GM12872 (cell line): ENCODE results near the gene GLIS2.
A peak's percentile ranks its signal among the peaks of the same experiment; 100 is the strongest.

Source experiments
- CTCF ChIP-seq: IDR thresholded peaks from 3 replicates; pipeline ENCODE4 v1.5.1; 2011; ENCODE audit warnings: low read depth, mild to moderate bottlenecking, low read length, moderate library complexity; ENCODE audit not compliant: insufficient read depth

GLIS2 gene

GRCh38 chr16:4309102-4309832 lies 6.6 kb upstream of the GLIS2 start:
- TF ChIP-seq CTCF, result no peak

GRCh38 chr16:4309833-4310266 lies 6.0 kb upstream of the GLIS2 start:
- peak; percentile 93 for TF ChIP-seq CTCF

GRCh38 chr16:4313563-4314531 lies 2.0 kb upstream of the GLIS2 start:
- peak; percentile 86 for TF ChIP-seq CTCF

GRCh38 chr16:4314532-4315185 lies 1.2 kb upstream of the GLIS2 start:
- peak; percentile 22; the same call in 1 of the 3 replicates for TF ChIP-seq CTCF

GRCh38 chr16:4316108-4316863 lies 419 bp downstream of the GLIS2 start:
- no peak for TF ChIP-seq CTCF

- TF ChIP-seq CTCF, result no peak
These were observed 1.1 kb downstream of the GLIS2 start for GRCh38 chr16:4316864-4317531.
